Measurements from ENCODE around the gene SH3PXD2A.
"Not testable (repeated sequence)": the region's sequence is repeated elsewhere in the genome, so short reads cannot be mapped to it uniquely, and the experiment has no call there.

The SH3PXD2A gene

DNA sequence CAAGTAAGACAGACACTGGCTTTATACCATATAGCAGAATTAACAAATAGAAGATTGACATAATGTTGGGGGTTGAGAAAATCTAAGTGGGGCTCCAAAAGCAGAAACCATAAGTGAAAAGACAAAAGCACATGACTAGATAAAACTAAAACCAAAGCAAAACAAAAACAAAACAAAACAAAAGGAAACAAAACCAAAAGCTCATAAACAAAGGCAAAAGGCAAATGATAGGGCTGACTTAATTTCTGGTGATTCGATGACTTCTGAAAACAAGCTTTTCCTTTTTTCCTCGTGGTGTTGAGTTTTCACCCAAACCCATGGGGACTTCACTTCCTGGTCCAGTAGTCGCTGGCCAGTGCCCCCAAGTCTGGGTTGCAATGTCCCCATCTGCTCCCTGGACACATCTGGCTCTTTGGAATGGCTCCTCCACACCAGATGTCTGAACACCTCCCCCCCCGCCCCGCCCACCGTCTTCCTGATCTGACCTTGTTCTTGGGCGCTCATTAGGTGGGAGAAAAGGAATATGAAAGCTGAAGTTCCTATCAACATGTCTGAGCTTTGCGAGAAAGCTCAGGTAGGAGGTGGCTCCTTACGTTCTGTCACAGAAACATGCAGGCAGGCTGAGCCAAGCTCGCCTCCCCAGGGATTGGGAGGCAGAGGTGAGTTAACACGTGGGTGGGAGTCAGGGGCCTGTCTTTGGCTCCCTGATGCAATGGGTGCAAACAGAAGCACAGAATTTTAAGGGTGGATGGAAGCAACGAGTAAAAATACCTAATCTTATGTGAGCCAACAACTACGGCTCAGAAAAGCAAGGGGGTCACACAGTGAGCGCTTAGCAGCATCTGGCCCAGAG is 240.8 kb downstream of the SH3PXD2A start:
- no peak for DNase-seq

GRCh38 chr10:103613616-103614015 is 241.8 kb downstream of the SH3PXD2A start:
- no peak for DNase-seq

GRCh38 chr10:103612462-103613365 is 242.7 kb downstream of the SH3PXD2A start:
- DNase-seq, result no peak

GRCh38 chr10:103610921-103611511 is 244.4 kb downstream of the SH3PXD2A start:
- DNase-seq, result no peak

GRCh38 chr10:103610083-103610472 is 245.3 kb downstream of the SH3PXD2A start:
- DNase-seq, result no peak

DNA sequence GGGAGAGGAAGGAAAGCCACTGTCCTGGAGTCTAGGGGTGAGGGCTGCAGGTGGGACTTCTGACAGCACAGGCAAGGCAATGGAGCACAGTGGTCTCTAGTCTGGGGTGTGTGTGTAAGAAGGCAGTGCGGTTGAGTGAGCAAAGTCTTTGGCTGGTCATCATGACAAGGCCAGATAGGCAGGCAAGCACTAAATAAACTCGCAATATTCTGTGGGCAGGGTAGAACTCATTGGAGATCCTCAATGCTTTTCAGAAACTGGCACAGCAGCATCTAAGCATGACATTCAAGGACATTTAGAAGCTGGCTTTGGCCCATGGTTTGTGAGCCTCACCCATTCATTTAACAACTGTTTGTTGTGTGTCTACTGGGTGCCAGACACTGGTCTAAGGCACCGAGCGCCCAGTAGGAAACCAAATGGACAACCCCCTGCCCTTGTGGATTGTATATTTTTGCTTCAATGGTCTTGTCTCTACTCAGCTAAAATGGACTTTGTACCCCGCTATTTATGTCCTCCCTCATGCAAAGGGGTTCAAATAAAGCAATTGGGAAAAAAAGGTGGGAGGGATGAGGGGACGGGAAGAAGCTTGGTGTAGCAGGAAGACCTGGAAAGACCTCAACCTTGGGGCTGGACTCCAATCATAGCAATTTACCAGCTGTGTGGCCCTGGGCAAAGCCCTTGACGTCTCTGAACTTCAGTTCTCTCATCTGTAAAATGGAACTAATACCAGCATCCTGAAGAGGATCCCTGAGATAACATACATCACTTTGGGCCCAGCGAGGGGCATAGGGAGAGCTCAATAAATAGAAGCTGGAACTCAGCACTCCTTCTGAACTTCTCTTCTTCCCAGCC is 245.9 kb downstream of the SH3PXD2A start:
- DNase-seq, result no peak

DNA sequence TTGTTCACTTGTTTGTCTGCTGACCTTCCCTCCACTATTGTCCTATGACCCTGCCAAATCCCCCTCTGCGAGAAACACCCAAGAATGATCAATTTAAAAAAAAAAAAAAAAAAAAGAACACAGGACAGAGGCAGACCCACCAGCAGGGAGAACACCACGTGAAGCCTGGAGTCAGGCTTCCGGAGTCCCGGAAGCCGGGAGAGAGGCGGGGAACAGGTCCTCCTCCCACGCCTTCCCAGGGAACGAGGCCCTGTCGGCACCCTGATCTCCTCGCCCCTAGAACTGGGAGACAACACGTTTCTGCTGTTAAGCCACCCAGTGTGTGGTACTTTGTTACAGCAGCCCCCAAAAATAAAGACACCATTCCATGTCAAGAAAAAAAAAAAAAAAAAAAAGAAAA is 247.3 kb downstream of the SH3PXD2A start:
- DNase-seq, result not testable (repeated sequence)

GRCh38 chr10:103607051-103607450 is 248.3 kb downstream of the SH3PXD2A start:
- not testable (repeated sequence) for DNase-seq

DNA sequence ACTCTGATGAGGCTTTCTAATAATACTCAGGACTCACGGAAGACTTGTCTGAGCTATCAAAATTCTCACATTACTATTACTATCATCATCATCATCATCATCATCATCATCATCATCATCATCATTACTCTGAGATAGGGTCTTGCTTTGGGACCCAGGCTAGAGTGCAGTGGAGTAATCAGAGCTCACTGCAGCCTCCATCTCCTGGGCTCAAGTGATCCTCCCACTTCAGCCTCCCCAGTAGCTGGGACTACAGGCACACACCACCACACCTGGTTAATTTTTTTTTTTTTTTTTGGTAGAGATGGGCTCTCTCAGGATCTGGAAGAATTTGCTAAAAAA is 249.3 kb downstream of the SH3PXD2A start:
- not testable (repeated sequence) for DNase-seq

GRCh38 chr10:103605359-103606096 is 249.8 kb downstream of the SH3PXD2A start:
- DNase-seq, result peak; percentile 49

- no peak for DNase-seq
Observed at GRCh38 chr10:103603382-103603781, 252.0 kb downstream of the SH3PXD2A start.

DNA sequence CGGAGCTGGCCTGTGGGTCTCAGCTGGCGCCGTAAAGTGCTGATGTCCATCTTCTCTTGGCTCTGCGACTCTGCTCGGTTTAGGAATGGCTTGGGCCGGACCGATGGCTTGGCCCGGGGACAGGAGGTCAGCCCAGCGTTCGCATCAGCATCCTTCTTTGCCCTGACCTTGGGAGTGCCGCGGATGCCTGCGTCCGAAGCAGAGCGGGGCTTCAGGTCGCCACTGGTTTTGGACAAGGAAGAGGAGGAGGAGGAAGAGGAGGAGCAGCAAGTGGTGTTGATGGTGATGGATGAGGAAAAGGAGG is 252.6 kb downstream of the SH3PXD2A start:
- no peak for DNase-seq

DNA sequence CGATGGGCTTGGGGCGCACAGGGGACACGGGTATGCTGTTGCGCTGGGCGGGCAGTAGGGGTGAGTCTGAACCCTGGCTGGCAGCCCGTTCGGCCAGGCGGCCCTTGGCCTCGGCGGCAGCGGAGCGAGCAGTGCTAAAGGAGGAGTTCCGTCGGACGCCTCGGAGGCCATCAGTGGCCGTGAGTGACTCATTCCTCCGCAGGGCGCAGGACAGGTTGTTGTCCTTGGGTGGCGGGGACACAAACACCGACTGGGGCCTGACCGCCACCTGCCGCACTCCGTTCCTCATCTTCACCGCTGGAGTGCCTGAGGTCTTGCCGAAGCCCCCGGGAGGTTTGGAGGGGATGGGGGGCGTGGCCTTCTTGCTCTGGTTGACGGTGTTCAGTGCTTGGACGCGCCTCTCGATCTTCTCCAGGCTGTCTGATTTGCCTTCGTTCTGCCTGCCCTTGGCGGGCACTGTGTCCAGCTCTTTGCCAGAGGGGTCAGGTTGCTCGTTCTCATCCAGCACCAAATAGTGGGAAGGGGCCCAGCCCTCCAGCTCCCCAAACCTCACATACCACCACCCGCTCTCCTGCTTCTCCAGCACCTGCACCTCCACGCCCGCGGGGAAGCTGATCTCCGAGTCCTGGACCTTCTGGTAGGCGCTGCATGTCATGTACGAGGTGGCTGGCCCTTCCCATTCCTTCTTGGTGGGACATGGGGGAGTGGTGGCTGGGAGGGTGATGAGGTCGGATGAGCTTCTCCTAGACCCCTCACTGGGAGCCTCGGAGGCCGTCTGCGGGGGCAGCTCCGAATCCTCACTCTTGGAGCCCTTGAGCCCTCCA is 253.1 kb downstream of the SH3PXD2A start:
- no peak for DNase-seq

- DNase-seq, result no peak
Observed at GRCh38 chr10:103600956-103601569, 254.3 kb downstream of the SH3PXD2A start.

GRCh38 chr10:103600325-103600724 is 255.1 kb downstream of the SH3PXD2A start:
- no peak for DNase-seq

DNA sequence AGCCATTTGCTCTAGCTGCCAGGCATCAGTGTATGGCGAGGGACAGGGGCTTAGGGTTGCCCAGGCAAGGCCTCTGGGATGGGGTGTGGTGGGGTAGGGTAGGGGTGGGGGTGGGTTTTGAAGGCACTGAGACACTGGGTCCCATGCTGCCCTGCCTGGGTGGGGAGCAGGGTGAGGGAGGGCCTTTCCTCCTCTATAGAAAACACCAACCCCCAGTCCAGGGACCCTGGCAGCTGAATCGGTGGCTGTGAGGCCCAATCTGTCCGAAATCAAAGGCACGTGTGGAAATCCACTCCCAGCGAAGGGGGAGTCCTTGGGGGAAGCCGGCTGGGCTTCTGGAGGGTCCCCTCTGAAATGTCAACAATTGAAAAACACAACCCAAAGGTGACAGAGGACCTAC is 255.5 kb downstream of the SH3PXD2A start:
- DNase-seq, result no peak

GRCh38 chr10:103599211-103599610 is 256.2 kb downstream of the SH3PXD2A start:
- no peak for DNase-seq

DNA sequence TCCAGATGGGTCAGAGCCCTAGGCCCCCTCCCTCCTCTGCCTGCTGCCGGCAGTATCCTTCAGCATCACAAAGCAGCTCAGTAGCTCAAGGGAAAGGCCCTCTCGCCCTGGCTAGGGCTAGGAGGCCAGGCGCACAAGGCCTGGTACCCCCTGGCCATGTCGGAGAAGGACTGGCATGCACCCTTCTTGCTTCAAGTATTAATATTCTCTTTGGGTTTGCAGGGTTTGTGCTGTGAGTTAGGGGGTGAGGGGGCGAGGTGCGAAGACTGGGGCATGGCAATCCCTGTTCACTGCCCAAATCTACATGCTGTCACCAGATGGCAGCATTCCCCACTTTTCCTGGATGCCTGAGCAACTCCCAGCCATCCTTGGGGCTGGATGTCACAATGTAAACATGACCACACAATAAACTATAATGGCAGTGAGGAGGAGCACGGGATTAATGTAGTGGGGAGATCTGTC is 256.7 kb downstream of the SH3PXD2A start:
- peak; percentile 13 for DNase-seq

DNA sequence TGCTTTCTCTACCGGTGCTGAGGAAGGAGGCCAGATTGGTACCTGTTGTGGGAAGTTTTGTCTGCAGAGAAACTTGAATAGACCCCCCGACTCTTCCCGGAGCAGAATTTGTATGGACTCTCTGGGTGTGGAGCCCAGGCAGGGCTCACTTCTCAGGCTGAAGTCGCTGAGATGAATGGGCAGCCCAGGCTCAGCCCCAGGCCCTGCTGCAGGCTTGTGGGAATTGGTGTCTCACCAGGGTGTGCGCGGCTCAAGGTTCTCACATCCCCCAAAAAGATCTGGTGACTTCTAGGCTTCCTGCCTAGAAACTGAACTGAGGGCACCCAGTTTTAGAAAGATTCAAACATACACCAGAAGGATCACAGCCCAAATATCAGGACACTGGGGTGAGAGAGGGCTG is 258.4 kb downstream of the SH3PXD2A start:
- DNase-seq, result no peak

DNA sequence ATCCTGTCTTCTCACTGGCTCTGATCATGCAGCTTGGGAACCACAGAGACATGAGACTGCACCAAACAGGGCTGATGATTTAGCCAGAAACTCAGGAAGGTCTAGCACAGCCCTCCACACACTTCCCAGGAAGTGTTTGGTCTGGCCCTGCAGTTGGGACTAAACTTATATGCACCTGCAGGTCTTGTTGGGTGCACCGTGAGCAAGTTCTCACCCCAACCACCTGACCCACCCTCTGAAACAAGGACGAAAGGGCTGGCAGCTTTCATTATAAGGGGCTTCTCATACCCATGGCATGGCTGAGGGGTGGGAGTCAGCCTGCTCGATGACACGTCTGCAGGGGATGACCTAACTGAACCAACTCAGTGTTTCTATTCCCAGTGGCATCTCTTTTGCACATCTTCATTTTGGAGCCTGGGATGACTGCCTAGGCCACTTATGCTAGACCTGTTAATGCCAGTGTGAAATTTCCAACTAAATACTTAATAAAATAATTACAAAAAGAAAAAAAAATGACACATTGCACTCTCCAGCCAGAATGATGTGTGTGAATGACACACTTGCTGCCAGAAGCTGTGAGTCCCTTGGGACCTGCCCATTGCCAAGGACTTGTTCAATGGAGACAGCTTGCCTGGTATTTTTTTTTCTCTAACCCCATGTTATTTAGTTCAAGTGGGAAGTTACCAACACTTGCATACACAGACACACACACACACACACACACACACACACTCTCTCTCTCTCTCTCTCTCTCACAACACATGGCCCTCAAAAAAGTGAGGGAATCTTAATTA is 259.2 kb downstream of the SH3PXD2A start:
- DNase-seq, result no peak

Measured in CD4-positive, alpha-beta T cell treated with Interleukin-17A for 1 hour (primary cell).